Nephron progenitor cell (in vitro differentiated cells): Measurements from ENCODE around the gene MYLK.

Experiments
- DNase-seq: peaks from one replicate; pipeline ENCODE4 v3.0.0; 2021
- H3K27ac Mint-ChIP-seq: 2 replicates; pipeline ENCODE4 v1.8.0; 2021; ENCODE audit warnings: mild to moderate bottlenecking, moderate library complexity, mixed read lengths
- H3K27me3 Mint-ChIP-seq: 2 replicates; pipeline ENCODE4 v1.8.0; 2021; ENCODE audit warnings: mild to moderate bottlenecking, low read depth, mixed read lengths; ENCODE audit not compliant: poor library complexity
- H3K36me3 Mint-ChIP-seq: 2 replicates; pipeline ENCODE4 v1.8.0; 2021; ENCODE audit warnings: low read depth, mixed read lengths
- H3K4me1 Mint-ChIP-seq: 2 replicates; pipeline ENCODE4 v1.8.0; 2021; ENCODE audit warnings: mixed read lengths
- H3K4me3 Mint-ChIP-seq: 2 replicates; pipeline ENCODE4 v1.8.0; 2021; ENCODE audit warnings: mild to moderate bottlenecking, moderate library complexity, mixed read lengths
- H3K9me3 Mint-ChIP-seq: 2 replicates; pipeline ENCODE4 v1.8.0; 2021; ENCODE audit warnings: mild to moderate bottlenecking, moderate library complexity, mixed read lengths
- TF ChIP-seq, protein P1 (sequence below): fragments of 200-600 bp; sonication (generic); IDR thresholded peaks from 2 replicates; pipeline ENCODE4 v1.5.0; 2021; ENCODE audit warnings: antibody characterized with exemption

Gene MYLK

DNA sequence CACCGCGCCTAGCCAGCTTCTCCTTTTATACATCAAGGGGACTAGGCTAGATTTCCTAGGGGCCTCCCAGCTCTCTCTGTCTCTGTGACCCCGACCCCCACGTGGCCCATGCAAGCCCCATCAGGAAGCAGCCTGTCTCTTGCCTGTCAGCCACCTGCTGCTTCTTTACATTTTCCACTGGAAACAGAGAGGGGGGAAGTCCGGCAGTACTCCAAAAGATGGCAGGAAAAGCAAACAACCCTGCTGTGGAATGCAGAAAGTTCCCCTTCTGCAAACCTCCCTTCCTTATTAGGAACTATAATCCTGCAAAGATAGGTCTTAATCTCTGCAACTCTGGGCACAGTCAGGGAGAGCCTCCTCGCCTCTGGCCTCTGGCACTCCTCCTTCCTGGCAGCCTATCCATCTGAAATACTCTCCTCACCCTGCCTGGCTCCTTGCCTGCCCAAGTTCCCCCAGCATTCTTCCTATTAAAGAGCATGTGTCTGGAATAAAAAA is 251.9 kb downstream of the MYLK start:
- TF ChIP-seq, protein P1, sequence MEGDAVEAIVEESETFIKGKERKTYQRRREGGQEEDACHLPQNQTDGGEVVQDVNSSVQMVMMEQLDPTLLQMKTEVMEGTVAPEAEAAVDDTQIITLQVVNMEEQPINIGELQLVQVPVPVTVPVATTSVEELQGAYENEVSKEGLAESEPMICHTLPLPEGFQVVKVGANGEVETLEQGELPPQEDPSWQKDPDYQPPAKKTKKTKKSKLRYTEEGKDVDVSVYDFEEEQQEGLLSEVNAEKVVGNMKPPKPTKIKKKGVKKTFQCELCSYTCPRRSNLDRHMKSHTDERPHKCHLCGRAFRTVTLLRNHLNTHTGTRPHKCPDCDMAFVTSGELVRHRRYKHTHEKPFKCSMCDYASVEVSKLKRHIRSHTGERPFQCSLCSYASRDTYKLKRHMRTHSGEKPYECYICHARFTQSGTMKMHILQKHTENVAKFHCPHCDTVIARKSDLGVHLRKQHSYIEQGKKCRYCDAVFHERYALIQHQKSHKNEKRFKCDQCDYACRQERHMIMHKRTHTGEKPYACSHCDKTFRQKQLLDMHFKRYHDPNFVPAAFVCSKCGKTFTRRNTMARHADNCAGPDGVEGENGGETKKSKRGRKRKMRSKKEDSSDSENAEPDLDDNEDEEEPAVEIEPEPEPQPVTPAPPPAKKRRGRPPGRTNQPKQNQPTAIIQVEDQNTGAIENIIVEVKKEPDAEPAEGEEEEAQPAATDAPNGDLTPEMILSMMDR, result no peak
- H3K4me1 Mint-ChIP-seq, result peaks cover 48% of the 10 kb centered on the region
- H3K36me3 Mint-ChIP-seq, result peaks cover 44% of the 10 kb centered on the region
- DNase-seq, result no peak
- no peak overlapping the region for H3K4me3 Mint-ChIP-seq
- H3K9me3 Mint-ChIP-seq, result no peaks in the 10 kb centered on the region
- no peaks in the 10 kb centered on the region for H3K27me3 Mint-ChIP-seq
- H3K27ac Mint-ChIP-seq, result no peak overlapping the region

DNA sequence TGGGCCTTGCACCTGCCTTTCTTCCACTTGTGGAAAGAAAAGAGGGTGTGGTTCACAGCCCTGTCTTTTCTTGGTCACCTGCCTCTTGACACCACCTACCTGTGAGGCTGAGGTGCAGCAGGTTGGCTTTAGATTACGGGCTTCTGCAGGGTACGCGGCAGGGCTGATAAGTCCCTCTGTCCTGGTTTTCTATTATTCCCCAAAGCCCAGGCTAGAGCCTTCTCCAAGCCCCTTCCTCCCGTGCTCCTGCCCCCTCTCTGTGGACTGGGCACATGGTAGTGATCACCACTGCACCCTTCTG is 254.4 kb downstream of the MYLK start:
- H3K4me3 Mint-ChIP-seq, result no peak overlapping the region
- peaks cover 23% of the 10 kb centered on the region for H3K4me1 Mint-ChIP-seq
- H3K27me3 Mint-ChIP-seq, result no peaks in the 10 kb centered on the region
- H3K27ac Mint-ChIP-seq, result no peak overlapping the region
- peaks cover 59% of the 10 kb centered on the region for H3K36me3 Mint-ChIP-seq
- H3K9me3 Mint-ChIP-seq, result no peaks in the 10 kb centered on the region
- TF ChIP-seq, protein P1, result no peak
- DNase-seq, result no peak

DNA sequence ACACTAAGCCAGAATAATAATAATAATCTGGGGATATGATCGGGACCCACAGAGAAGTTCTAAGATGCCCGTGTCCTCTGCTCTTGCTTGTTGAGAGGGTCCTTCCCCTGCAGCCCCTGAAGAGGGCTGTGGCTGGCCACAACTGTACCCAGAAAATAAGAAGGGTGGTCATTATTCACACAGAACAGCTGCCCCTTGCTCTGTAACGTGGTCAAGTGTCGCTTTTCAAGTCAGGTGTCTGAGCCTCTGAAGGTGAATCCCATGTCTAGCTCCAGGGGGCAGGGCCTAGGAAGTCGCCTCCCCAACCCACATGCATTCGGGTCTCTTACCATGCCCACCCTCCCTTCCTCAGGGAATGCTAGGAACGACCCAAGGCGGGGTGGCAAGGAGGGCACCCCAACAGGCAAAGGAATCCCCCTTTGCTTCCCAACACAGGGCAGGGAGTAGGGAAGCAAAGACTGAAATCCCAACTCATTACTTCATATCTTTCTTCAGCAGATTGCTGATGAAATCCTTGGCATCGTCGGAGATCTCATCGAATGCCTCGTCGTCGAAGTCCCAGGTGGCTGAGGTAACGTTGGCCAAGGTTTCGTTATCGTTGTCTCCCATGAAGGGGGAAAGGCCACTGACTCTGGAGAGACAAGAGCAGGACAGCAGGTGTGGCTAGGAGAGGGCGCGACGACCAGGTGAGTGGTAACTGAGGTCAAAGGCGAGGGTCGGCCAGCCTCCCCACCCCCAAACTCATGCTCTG is 255.0 kb downstream of the MYLK start:
- Mint-ChIP-seq H3K4me1 (peaks cover 17% of the 10 kb centered on the region), H3K4me3 (no peak overlapping the region), H3K9me3 (no peaks in the 10 kb centered on the region), H3K27ac (no peak overlapping the region), H3K27me3 (no peaks in the 10 kb centered on the region), H3K36me3 (peaks cover 59% of the 10 kb centered on the region)
- TF ChIP-seq, protein P1, result no peak
- no peak for DNase-seq

- TF ChIP-seq, protein P1, result no peak
- H3K4me3 Mint-ChIP-seq, result no peak overlapping the region
- H3K36me3 Mint-ChIP-seq, result peaks cover 59% of the 10 kb centered on the region
- peak overlapping the region; percentile 90 for H3K27ac Mint-ChIP-seq
- H3K4me1 Mint-ChIP-seq, result peaks cover 8% of the 10 kb centered on the region
- H3K9me3 Mint-ChIP-seq, result no peaks in the 10 kb centered on the region
- DNase-seq, result no peak
- no peaks in the 10 kb centered on the region for H3K27me3 Mint-ChIP-seq
Observed at GRCh38 chr3:123627673-123628670, 256.2 kb downstream of the MYLK start.

DNA sequence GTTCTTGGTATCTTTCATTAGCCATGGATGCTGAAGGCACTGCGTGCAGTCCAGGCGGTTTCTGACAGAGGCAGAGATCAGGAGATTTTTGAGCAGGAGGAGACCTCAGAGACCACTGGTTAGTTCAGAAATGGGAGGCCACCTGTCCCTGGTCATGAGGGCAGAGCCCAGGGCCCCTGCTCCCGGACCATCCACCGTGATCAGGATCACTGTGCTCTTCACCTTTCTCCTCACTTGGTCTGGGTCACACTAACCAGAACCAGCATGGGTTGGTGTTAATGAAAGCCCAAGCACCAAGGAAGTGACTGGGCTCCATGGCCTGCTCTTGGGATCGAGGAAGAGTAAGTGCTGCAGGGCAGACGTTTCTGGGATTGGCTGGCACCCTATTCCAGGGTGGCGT is 257.3 kb downstream of the MYLK start:
- no peak overlapping the region for H3K27ac Mint-ChIP-seq
- no peak overlapping the region for H3K4me3 Mint-ChIP-seq
- TF ChIP-seq, protein P1, result no peak
- no peaks in the 10 kb centered on the region for H3K27me3 Mint-ChIP-seq
- H3K36me3 Mint-ChIP-seq, result peaks cover 53% of the 10 kb centered on the region
- DNase-seq, result no peak
- peaks cover under 1% of the 10 kb centered on the region for H3K4me1 Mint-ChIP-seq
- no peaks in the 10 kb centered on the region for H3K9me3 Mint-ChIP-seq
